ENCODE measurements around the gene CDH13. TPM values are rescaled to one million over a fixed set of nuclear protein-coding genes. Genes with fewer than 3 reads are reported as not detected.

Gene CDH13
- total and polyA plus RNA-seq, 2 experiments from 2014 or later, result 2.9 to 4.8 TPM

GRCh38 chr16:83171396-83171795 is 544.6 kb downstream of the CDH13 start:
- no peaks in the 10 kb centered on the region for H3K36me3 ChIP-seq
- no peak for TF ChIP-seq CTCF (IDR thresholded peaks at IDR 0.05; ENCODE audit: low read depth, low read length)
- no peaks in the 10 kb centered on the region for H3K9me3 ChIP-seq (ENCODE audit: low read depth)
- H3K4me3 ChIP-seq, result no peak overlapping the region
- H3K4me1 ChIP-seq (ENCODE audit: low read depth), result no peaks in the 10 kb centered on the region
- H3K27ac ChIP-seq, result no peak overlapping the region
- no peaks in the 10 kb centered on the region for H3K27me3 ChIP-seq
- DNase-seq (ENCODE audit: low read depth in 1 of 2, low spot score in 1 of 2), result no peak

- no peak for TF ChIP-seq CTCF (IDR thresholded peaks at IDR 0.05; ENCODE audit: low read depth, low read length)
- no peaks in the 10 kb centered on the region for H3K9me3 ChIP-seq (ENCODE audit: low read depth)
- H3K4me1 ChIP-seq (ENCODE audit: low read depth), result no peaks in the 10 kb centered on the region
- no peaks in the 10 kb centered on the region for H3K27me3 ChIP-seq
- H3K36me3 ChIP-seq, result no peaks in the 10 kb centered on the region
- H3K27ac ChIP-seq, result no peak overlapping the region
- H3K4me3 ChIP-seq, result no peak overlapping the region
- DNase-seq (ENCODE audit: low read depth in 1 of 2, low spot score in 1 of 2), result no peak
These were observed 547.9 kb downstream of the CDH13 start for GRCh38 chr16:83174671-83175070.

- Histone ChIP-seq H3K36me3 (no peaks in the 10 kb centered on the region), H3K4me1 (ENCODE audit: low read depth) (no peaks in the 10 kb centered on the region), H3K9me3 (ENCODE audit: low read depth) (no peaks in the 10 kb centered on the region), H3K4me3 (no peak overlapping the region), H3K27me3 (no peaks in the 10 kb centered on the region), H3K27ac (no peak overlapping the region)
- DNase-seq (ENCODE audit: low read depth in 1 of 2, low spot score in 1 of 2), result no peak
- no peak for TF ChIP-seq CTCF (IDR thresholded peaks at IDR 0.05; ENCODE audit: low read depth, low read length)
These were observed 550.0 kb downstream of the CDH13 start for GRCh38 chr16:83176802-83177201.

- Histone ChIP-seq H3K9me3 (ENCODE audit: low read depth) (no peaks in the 10 kb centered on the region), H3K27ac (no peak overlapping the region), H3K27me3 (no peaks in the 10 kb centered on the region), H3K4me1 (ENCODE audit: low read depth) (no peaks in the 10 kb centered on the region), H3K4me3 (no peak overlapping the region), H3K36me3 (no peaks in the 10 kb centered on the region)
- DNase-seq (ENCODE audit: low read depth in 1 of 2, low spot score in 1 of 2), result no peak
- no peak for TF ChIP-seq CTCF (IDR thresholded peaks at IDR 0.05; ENCODE audit: low read depth, low read length)
These were observed 559.1 kb downstream of the CDH13 start for GRCh38 chr16:83185902-83186301.

GRCh38 chr16:83187405-83187804 is 560.6 kb downstream of the CDH13 start:
- peak in 1 of 2 donors; percentile 60 for DNase-seq (ENCODE audit: low read depth in 1 of 2, low spot score in 1 of 2)
- no peak for TF ChIP-seq CTCF (IDR thresholded peaks at IDR 0.05; ENCODE audit: low read depth, low read length)

GRCh38 chr16:83196796-83197195 is 570.0 kb downstream of the CDH13 start:
- TF ChIP-seq CTCF (IDR thresholded peaks at IDR 0.05; ENCODE audit: low read depth, low read length), result no peak

More at GRCh38 chr16:83187405-83187804, 560.6 kb downstream of the CDH13 start:
- H3K27me3 ChIP-seq, result no peaks in the 10 kb centered on the region
- no peaks in the 10 kb centered on the region for H3K9me3 ChIP-seq (ENCODE audit: low read depth)
- no peaks in the 10 kb centered on the region for H3K36me3 ChIP-seq
- no peaks in the 10 kb centered on the region for H3K4me1 ChIP-seq (ENCODE audit: low read depth)
- no peak overlapping the region for H3K27ac ChIP-seq
- no peak overlapping the region for H3K4me3 ChIP-seq

More at GRCh38 chr16:83196796-83197195, 570.0 kb downstream of the CDH13 start:
- Histone ChIP-seq H3K27ac (no peak overlapping the region), H3K9me3 (ENCODE audit: low read depth) (no peaks in the 10 kb centered on the region), H3K4me3 (no peak overlapping the region), H3K36me3 (no peaks in the 10 kb centered on the region), H3K27me3 (no peaks in the 10 kb centered on the region), H3K4me1 (ENCODE audit: low read depth) (no peaks in the 10 kb centered on the region)
- DNase-seq (ENCODE audit: low read depth in 1 of 2, low spot score in 1 of 2), result no peak

All from cardiac muscle cell (in vitro differentiated cells and primary cell).